Measurements from ENCODE around the gene FRAS1.

Gene FRAS1

GRCh38 chr4:78069319-78069718 lies 12.2 kb downstream of the FRAS1 start:
- no peak for TF ChIP-seq CTCF (IDR thresholded peaks at IDR 0.05; ENCODE audit: insufficient read depth, missing control alignments)
- no peak for FAIRE-seq
- DNase-seq (ENCODE audit: insufficient read length, low spot score), result no peak

- FAIRE-seq, result no peak
- no peak for TF ChIP-seq CTCF (IDR thresholded peaks at IDR 0.05; ENCODE audit: insufficient read depth, missing control alignments)
- no peak for DNase-seq (ENCODE audit: insufficient read length, low spot score)
Measured at GRCh38 chr4:78069859-78070258, 12.7 kb downstream of the FRAS1 start.

GRCh38 chr4:78070731-78071282 lies 13.7 kb downstream of the FRAS1 start:
- no peak for TF ChIP-seq CTCF (IDR thresholded peaks at IDR 0.05; ENCODE audit: insufficient read depth, missing control alignments)
- FAIRE-seq (no peak), DNase-seq (ENCODE audit: insufficient read length, low spot score) (no peak)

- TF ChIP-seq CTCF (IDR thresholded peaks at IDR 0.05; ENCODE audit: insufficient read depth, missing control alignments), result no peak
- no peak for FAIRE-seq
- DNase-seq (ENCODE audit: insufficient read length, low spot score), result no peak
Measured at GRCh38 chr4:78074759-78075158, 17.6 kb downstream of the FRAS1 start.

GRCh38 chr4:78075986-78076385 lies 18.9 kb downstream of the FRAS1 start:
- DNase-seq (ENCODE audit: insufficient read length, low spot score) (no peak), FAIRE-seq (no peak)
- no peak for TF ChIP-seq CTCF (IDR thresholded peaks at IDR 0.05; ENCODE audit: insufficient read depth, missing control alignments)

GRCh38 chr4:78078101-78078500 lies 21.0 kb downstream of the FRAS1 start:
- TF ChIP-seq CTCF (IDR thresholded peaks at IDR 0.05; ENCODE audit: insufficient read depth, missing control alignments), result no peak
- FAIRE-seq (no peak), DNase-seq (ENCODE audit: insufficient read length, low spot score) (no peak)

- DNase-seq (ENCODE audit: insufficient read length, low spot score) (no peak), FAIRE-seq (peak; percentile 11)
- TF ChIP-seq CTCF (IDR thresholded peaks at IDR 0.05; ENCODE audit: insufficient read depth, missing control alignments), result no peak
Measured at GRCh38 chr4:78079726-78080430, 22.8 kb downstream of the FRAS1 start.

All from D721Med (cell line).